ENCODE data around the gene PLCG2.

PLCG2 gene

GRCh38 chr16:81864646-81865382, 85.7 kb downstream of the PLCG2 start:
- no peak for TF ChIP-seq PATZ1 (CRISPR knock-in tag; IDR thresholded peaks at IDR 0.05; ENCODE audit: borderline replicate concordance)
- no peak for TF ChIP-seq POU6F1 (CRISPR knock-in tag; IDR thresholded peaks at IDR 0.05; ENCODE audit: borderline replicate concordance, low read depth)
- no peak for TF ChIP-seq RARB (CRISPR knock-in tag; IDR thresholded peaks at IDR 0.05)
- TF ChIP-seq BACH2 (CRISPR knock-in tag; IDR thresholded peaks at IDR 0.05; ENCODE audit: borderline replicate concordance) = no peak
- no peak for TF ChIP-seq ISL1 (CRISPR knock-in tag; IDR thresholded peaks at IDR 0.05)
- TF ChIP-seq SNAI2 (CRISPR knock-in tag; IDR thresholded peaks at IDR 0.05) = no peak
- no peak for TF ChIP-seq OSR1 (CRISPR knock-in tag; IDR thresholded peaks at IDR 0.05)
- no peak for TF ChIP-seq TOX (CRISPR knock-in tag; IDR thresholded peaks at IDR 0.05; ENCODE audit: borderline replicate concordance)
- TF ChIP-seq ZFP30 (CRISPR knock-in tag; IDR thresholded peaks at IDR 0.05) = no peak
- TF ChIP-seq TCF4 (CRISPR knock-in tag; IDR thresholded peaks at IDR 0.05; ENCODE audit: borderline replicate concordance) = no peak
- TF ChIP-seq ZFP3 (CRISPR knock-in tag; IDR thresholded peaks at IDR 0.05) = no peak
- TF ChIP-seq CSRNP3 (CRISPR knock-in tag; IDR thresholded peaks at IDR 0.05) = no peak
- TF ChIP-seq CSDC2 (CRISPR knock-in tag; IDR thresholded peaks at IDR 0.05) = no peak
- TF ChIP-seq GLIS3 (CRISPR knock-in tag; IDR thresholded peaks at IDR 0.05) = no peak
- TF ChIP-seq ZC3H10 (CRISPR knock-in tag; IDR thresholded peaks at IDR 0.05) = no peak
- TF ChIP-seq CREB5 (CRISPR knock-in tag; IDR thresholded peaks at IDR 0.05; ENCODE audit: low read depth) = no peak
- TF ChIP-seq ZNF8 (CRISPR knock-in tag; IDR thresholded peaks at IDR 0.05) = no peak
- no peak for TF ChIP-seq ZNF565 (CRISPR knock-in tag; conservative IDR thresholded peaks at IDR 0.05; ENCODE audit: low read depth)
- no peak for ATAC-seq

- ATAC-seq = no peak
- TF ChIP-seq CSDC2 (CRISPR knock-in tag; IDR thresholded peaks at IDR 0.05) (no peak), PATZ1 (CRISPR knock-in tag; IDR thresholded peaks at IDR 0.05; ENCODE audit: borderline replicate concordance) (no peak), TCF4 (CRISPR knock-in tag; IDR thresholded peaks at IDR 0.05; ENCODE audit: borderline replicate concordance) (no peak), RARB (CRISPR knock-in tag; IDR thresholded peaks at IDR 0.05) (no peak), OSR1 (CRISPR knock-in tag; IDR thresholded peaks at IDR 0.05) (no peak), CSRNP3 (CRISPR knock-in tag; IDR thresholded peaks at IDR 0.05) (no peak), ARNTL (CRISPR knock-in tag; IDR thresholded peaks at IDR 0.05; ENCODE audit: borderline replicate concordance, low read depth) (no peak), SNAI2 (CRISPR knock-in tag; IDR thresholded peaks at IDR 0.05) (no peak), ZNF565 (CRISPR knock-in tag; conservative IDR thresholded peaks at IDR 0.05; ENCODE audit: low read depth) (no peak), POU6F1 (CRISPR knock-in tag; IDR thresholded peaks at IDR 0.05; ENCODE audit: borderline replicate concordance, low read depth) (no peak), TSHZ2 (CRISPR knock-in tag; IDR thresholded peaks at IDR 0.05) (no peak), BACH2 (CRISPR knock-in tag; IDR thresholded peaks at IDR 0.05; ENCODE audit: borderline replicate concordance) (no peak), ESRRG (CRISPR knock-in tag; IDR thresholded peaks at IDR 0.05) (no peak), ZFP3 (CRISPR knock-in tag; IDR thresholded peaks at IDR 0.05) (no peak), TOX (CRISPR knock-in tag; IDR thresholded peaks at IDR 0.05; ENCODE audit: borderline replicate concordance) (no peak), ISL1 (CRISPR knock-in tag; IDR thresholded peaks at IDR 0.05) (no peak)
These were observed 87.8 kb downstream of the PLCG2 start for GRCh38 chr16:81866820-81867440.
